H54 (cell line): ENCODE results near the gene SSH3.

Experiments used
- DNase-seq: peaks from one replicate; pipeline ENCODE4 v3.0.0; 2011; ENCODE audit warnings: low spot score, mixed read lengths; ENCODE audit not compliant: insufficient read length
- FAIRE-seq: peaks from 3 replicates; lab custom pipeline; 2011; peaks lifted over from hg19 to GRCh38; lab: Jason Lieb, UNC
- POLR2A ChIP-seq: IDR thresholded peaks from 2 replicates; pipeline ENCODE4 v1.6.1; 2011; ENCODE audit warnings: low read depth, mild to moderate bottlenecking, low read length

Gene SSH3

DNA sequence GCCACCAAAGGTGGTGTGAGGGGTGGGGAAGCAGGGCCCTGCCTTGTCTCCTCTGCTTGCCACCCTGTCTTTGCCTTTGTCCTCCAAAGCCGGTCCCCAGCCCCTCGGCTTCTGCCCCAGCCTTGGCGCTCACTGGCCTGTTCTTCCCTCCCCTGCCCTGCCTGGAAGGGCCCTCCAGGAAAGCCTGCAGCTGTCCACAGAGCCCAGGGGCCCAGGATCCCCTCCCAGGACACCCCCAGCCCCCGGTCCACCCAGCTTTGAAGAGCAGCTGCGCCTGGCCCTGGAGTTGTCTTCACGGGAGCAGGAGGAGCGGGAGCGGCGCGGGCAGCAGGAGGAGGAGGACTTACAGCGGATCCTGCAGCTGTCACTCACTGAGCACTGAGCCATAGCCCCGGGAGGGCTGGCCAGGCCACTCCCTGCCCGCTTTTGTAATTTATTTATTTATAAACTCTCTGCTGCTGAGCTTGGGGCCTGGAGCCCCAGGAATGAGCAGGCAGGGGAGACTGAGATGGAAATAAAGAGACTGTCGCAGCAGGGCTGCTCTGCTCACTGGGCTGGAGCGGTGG lies 1.3 kb upstream of the SSH3 start:
- TF ChIP-seq POLR2A, result no peak
- no peak for FAIRE-seq
- peak; percentile 50 for DNase-seq

DNA sequence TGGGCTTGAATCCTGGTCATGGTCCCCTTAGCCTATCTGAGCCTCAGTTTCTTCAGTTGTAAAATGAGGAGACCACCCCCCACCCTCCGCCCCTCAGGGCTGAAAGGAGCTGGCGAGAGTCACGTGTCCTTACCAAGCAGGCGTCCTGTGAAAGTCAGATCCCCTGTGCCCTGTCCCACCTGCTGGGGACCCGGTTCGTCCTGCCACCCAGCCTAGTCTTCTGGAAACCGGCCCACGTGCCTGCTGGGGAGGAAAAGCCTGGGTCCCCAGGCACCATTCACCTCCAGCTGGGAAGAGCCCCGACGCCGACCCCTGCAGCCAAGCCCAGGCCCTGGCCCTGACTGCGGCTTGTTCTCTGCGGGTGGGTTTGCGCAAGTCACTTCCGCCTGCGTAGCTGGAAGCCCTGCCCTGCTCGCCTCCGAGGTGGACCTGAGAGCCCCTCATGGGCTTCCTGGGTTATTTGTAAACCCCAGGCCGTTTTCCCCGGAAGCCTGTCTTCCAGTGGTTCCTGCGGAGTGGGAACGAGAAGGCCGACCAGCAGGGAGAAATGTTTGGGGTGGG lies 679 bp upstream of the SSH3 start:
- FAIRE-seq (no peak), DNase-seq (no peak)
- no peak for TF ChIP-seq POLR2A

GRCh38 chr11:67303835-67304411 lies 593 bp downstream of the SSH3 start:
- FAIRE-seq, result no peak
- DNase-seq, result no peak
- no peak for TF ChIP-seq POLR2A

GRCh38 chr11:67304511-67305113 lies 1.3 kb downstream of the SSH3 start:
- no peak for TF ChIP-seq POLR2A
- FAIRE-seq (no peak), DNase-seq (no peak)

DNA sequence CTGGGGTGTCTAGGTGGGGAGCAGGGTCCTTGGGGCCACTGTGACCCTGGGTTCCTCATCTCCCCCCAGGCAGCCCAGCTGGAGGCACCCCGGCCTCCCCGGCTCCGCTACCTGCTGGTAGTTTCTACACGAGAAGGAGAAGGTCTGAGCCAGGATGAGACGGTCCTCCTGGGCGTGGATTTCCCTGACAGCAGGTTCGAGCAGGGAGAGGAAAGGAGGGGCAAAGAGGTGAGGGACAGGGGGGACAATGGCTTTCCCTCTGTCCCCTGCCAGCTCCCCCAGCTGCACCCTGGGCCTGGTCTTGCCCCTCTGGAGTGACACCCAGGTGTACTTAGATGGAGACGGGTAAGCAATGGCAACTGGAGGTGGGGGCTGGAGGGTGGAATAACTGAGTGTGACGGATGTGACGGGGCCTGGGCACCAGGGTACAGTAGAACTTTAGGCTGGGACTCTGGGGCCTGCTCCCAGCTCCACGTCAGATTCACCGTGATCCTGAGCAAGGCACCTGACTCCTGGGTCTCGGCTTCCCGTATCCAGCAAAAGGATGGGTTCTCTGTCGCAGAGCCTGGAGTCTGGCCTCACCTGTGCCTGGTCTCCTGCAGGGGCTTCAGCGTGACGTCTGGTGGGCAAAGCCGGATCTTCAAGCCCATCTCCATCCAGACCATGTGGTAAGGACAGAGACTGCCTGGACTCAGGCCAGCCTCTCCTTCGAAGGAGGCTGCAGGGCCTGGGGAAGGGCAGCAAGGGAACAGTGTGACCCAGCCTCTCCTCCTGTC lies 3.6 kb downstream of the SSH3 start:
- no peak for TF ChIP-seq POLR2A
- no peak for DNase-seq
- FAIRE-seq, result no peak

DNA sequence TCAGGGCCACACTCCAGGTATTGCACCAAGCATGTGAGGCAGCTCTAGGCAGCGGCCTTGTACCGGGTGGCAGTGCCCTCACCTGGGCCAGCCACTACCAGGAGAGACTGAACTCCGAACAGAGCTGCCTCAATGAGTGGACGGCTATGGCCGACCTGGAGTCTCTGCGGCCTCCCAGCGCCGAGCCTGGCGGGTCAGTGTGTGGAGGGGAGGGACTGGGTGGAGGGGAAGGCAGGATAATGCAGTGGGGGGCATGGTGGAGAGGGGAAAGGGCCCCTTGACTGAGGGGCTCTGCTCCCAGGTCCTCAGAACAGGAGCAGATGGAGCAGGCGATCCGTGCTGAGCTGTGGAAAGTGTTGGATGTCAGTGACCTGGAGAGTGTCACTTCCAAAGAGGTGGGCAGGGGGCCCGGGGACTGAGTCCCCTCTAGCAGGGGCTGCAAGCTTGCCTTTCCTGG lies 4.2 kb downstream of the SSH3 start:
- FAIRE-seq, result no peak
- TF ChIP-seq POLR2A, result no peak
- no peak for DNase-seq

DNA sequence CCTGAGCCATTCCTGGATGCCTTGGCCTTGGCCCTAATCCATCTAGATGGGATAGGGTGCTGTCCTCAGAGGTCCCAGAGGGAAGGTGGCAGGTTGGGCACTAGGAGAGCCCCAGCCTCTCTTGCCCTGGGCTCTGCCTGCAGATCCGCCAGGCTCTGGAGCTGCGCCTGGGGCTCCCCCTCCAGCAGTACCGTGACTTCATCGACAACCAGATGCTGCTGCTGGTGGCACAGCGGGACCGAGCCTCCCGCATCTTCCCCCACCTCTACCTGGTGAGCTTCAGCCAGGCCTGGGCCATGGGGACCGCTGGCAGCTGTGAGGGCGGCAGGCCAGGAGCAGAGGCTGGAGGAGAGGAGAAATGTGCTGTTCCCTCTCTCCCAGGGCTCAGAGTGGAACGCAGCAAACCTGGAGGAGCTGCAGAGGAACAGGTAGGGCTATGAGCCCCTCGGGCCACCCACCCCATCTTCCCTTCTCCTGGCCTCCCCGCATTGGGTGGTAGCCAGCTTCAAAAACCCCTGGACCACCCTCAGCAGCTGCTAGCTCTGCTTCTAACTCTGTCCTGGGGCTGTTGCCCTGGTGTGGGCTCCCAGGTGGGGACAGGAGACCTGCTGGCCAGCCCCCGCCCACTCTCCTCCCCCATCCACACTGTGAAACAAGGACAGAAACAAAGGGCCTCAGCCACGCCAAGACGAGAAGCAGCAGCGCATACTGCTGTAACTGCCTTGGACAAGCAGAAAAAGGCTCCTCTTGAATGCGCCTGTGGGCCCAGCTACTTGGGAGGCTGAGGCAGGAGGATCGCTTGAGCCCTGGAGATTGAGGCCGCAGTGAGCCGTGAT lies 4.9 kb downstream of the SSH3 start:
- DNase-seq (no peak), FAIRE-seq (no peak)
- TF ChIP-seq POLR2A, result no peak

- no peak for FAIRE-seq
- TF ChIP-seq POLR2A, result no peak
- no peak for DNase-seq
These were observed 5.8 kb downstream of the SSH3 start for GRCh38 chr11:67309166-67309565.

DNA sequence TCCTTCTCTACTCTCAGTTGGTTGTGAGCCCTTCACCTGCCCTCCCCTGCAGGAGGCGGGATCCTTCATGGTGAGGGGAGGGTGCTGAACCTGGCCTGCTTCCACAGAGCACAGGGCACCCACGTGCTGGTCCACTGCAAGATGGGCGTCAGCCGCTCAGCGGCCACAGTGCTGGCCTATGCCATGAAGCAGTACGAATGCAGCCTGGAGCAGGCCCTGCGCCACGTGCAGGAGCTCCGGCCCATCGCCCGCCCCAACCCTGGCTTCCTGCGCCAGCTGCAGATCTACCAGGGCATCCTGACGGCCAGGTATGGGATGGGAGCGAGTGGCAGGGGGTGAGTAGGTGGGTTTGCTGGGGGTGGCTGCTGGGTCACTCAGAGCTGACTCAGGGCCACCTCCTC lies 6.3 kb downstream of the SSH3 start:
- FAIRE-seq (no peak), DNase-seq (no peak)
- TF ChIP-seq POLR2A, result no peak

DNA sequence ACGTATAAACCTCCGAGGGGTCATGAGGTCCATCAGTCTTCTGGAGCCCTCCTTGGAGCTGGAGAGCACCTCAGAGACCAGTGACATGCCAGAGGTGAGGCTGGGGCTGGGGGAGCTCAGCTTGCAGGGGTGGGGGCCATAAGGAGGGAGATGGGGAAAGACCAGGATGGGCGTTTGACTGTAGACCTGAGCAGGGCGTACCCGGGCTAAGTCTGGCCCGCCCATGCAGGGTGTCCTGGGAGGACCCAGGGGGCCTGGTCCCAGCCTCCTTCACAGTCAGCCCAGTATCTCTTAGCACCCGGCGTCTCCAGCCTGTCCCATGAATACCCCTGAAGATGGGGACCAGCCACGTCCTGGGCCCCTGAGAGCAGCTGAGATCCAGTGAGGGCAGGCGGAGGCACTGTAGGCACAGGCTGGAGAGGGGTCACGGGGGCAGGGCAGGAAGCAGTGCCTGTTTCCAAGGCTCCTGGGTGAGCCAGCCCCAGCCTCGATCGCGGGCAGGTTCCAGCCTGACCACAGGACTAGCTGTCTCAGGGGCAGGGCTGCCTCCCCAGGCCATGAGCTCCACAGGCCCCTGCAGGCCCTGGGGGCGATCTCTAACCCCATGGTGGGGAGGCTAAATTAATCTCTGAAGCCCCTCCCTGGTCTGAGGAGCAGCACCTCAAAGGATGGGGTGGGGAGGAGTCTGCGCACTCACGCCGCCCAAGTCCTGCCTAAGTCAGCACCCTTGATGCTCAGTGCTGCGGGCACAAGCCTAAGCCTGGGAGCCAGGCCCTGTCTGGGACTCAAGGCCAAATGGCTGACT lies 7.1 kb downstream of the SSH3 start:
- FAIRE-seq, result no peak
- TF ChIP-seq POLR2A, result no peak

GRCh38 chr11:67311051-67311555 lies 7.8 kb downstream of the SSH3 start:
- FAIRE-seq (no peak), DNase-seq (no peak)

More for the DNA sequence above, 7.1 kb downstream of the SSH3 start:
- DNase-seq, result no peak

GRCh38 chr11:67311556-67312082 lies 8.3 kb downstream of the SSH3 start:
- no peak for TF ChIP-seq POLR2A
- DNase-seq (no peak), FAIRE-seq (no peak)

More at GRCh38 chr11:67311051-67311555, 7.8 kb downstream of the SSH3 start:
- TF ChIP-seq POLR2A, result no peak
